B cell (primary cell): ENCODE results near the gene YY1. TPM values are rescaled to one million over a fixed set of nuclear protein-coding genes. Genes with fewer than 3 reads are reported as not detected.

ENCODE experiments used
- ATAC-seq: fragments of 200-7000 bp; cut with Tn5 transposase; one replicate; pipeline ENCODE4 v1.10.0; 2021; ENCODE audit warnings: low read depth, mild to moderate bottlenecking, moderate number of reproducible peaks, moderate library complexity
- CTCF ChIA-PET: fragments of 350-600 bp; sonication (Branson Sonifier 250); formaldehyde crosslinking; loops from one replicate; lab custom pipeline; 2021; ENCODE audit warnings: antibody characterized with exemption, inconsistent platforms; lab: Charles Lee
- POLR2A ChIA-PET: fragments of 350-600 bp; sonication (Branson Sonifier 250); formaldehyde crosslinking; loops from one replicate; lab custom pipeline; 2021; ENCODE audit warnings: antibody characterized with exemption; lab: Charles Lee
- DNase-seq: peaks from one replicate; pipeline ENCODE4 v3.0.0; 2013
- H2AFZ ChIP-seq: 2 replicates; pipeline ENCODE4 v1.6.1; 2012; ENCODE audit warnings: mild to moderate bottlenecking, low read depth, low read length; ENCODE audit not compliant: insufficient read depth, poor library complexity, severe bottlenecking
- H3K27ac ChIP-seq, 2 donors: 1 replicate in 1 of 2; 2 replicates in 1 of 2; pipeline ENCODE4 v1.5.1; 2012 to 2013; ENCODE audit warnings: low read length in 2 of 2, mild to moderate bottlenecking in 2 of 2, moderate library complexity in 1 of 2
- H3K27me3 ChIP-seq, 4 experiments: fragments of 200-600 bp in 1 of 4; sonication (generic) in 1 of 4; replicated peaks in 1 of 4; 1 replicate in 2 of 4; 2 replicates in 2 of 4; pipeline versions ENCODE4 v1.6.1 to v1.7.0; 2013 to 2016; ENCODE audit warnings: low read length in 3 of 4, mild to moderate bottlenecking in 2 of 4, mixed read lengths in 1 of 4, moderate library complexity in 1 of 4; ENCODE audit not compliant: insufficient read depth in 4 of 4, control insufficient read depth in 3 of 4; ENCODE audit errors: control extremely low read depth in 1 of 4
- H3K36me3 ChIP-seq, 2 experiments: replicated peaks in 1 of 2; 1 replicate in 1 of 2; 2 replicates in 1 of 2; pipeline versions ENCODE4 v1.6.1 to v1.7.1; 2013; ENCODE audit warnings: low read length in 1 of 2; ENCODE audit not compliant: insufficient read depth in 2 of 2, control insufficient read depth in 1 of 2; ENCODE audit errors: control extremely low read depth in 1 of 2, extremely low read depth in 1 of 2
- H3K4me1 ChIP-seq, 2 donors: fragments of 200-600 bp in 1 of 2; sonication (generic) in 1 of 2; 1 replicate in 1 of 2; 2 replicates in 1 of 2; pipeline versions ENCODE4 v1.5.1 to v1.6.1; 2013 to 2017; ENCODE audit warnings: low read length in 2 of 2; ENCODE audit not compliant: control insufficient read depth in 2 of 2, insufficient read depth in 2 of 2
- H3K4me2 ChIP-seq: replicated peaks from 2 replicates; pipeline ENCODE3; 2012; ENCODE audit warnings: mild to moderate bottlenecking, low read depth, low read length; ENCODE audit not compliant: poor library complexity, severe bottlenecking
- H3K4me3 ChIP-seq, 5 experiments: fragments of 200-600 bp in 1 of 5; sonication (generic) in 1 of 5; 1 replicate in 3 of 5; 2 replicates in 2 of 5; pipeline versions ENCODE4 v1.5.1 to v1.7.0; 2011 to 2016; ENCODE audit warnings: low read length in 4 of 5, mild to moderate bottlenecking in 4 of 5, low read depth in 2 of 5, control low read depth in 1 of 5, moderate library complexity in 1 of 5; ENCODE audit not compliant: insufficient read depth in 1 of 5; ENCODE audit errors: control extremely low read depth in 1 of 5, extremely low read depth in 1 of 5
- H3K79me2 ChIP-seq: fragments of 200-600 bp; sonication (generic); one replicate; pipeline ENCODE4 v1.6.0; 2016; ENCODE audit warnings: low read length; ENCODE audit not compliant: control insufficient read depth, insufficient read depth
- H3K9ac ChIP-seq: fragments of 200-600 bp; sonication (generic); 2 replicates; pipeline ENCODE4 v1.6.1; 2017; ENCODE audit warnings: mild to moderate bottlenecking, low read length, moderate library complexity
- H3K9me3 ChIP-seq, 3 donors: one replicate each; pipeline versions ENCODE4 v1.6.1 to v1.7.1; 2013; ENCODE audit warnings: low read length in 2 of 3; ENCODE audit not compliant: control insufficient read depth in 2 of 3, insufficient read depth in 1 of 3; ENCODE audit errors: control extremely low read depth in 1 of 3
- H4K20me1 ChIP-seq: 2 replicates; pipeline ENCODE4 v1.6.0; 2012; ENCODE audit warnings: mild to moderate bottlenecking, low read length; ENCODE audit not compliant: insufficient read depth, control insufficient read depth, poor library complexity, severe bottlenecking
- H3K27ac Mint-ChIP-seq: one replicate; pipeline ENCODE4 v1.8.0; 2021; ENCODE audit warnings: mixed read lengths
- H3K27me3 Mint-ChIP-seq: one replicate; pipeline ENCODE4 v1.8.0; 2021; ENCODE audit warnings: mixed read lengths
- H3K4me1 Mint-ChIP-seq: one replicate; pipeline ENCODE4 v1.8.0; 2021; ENCODE audit warnings: mixed read lengths
- H3K4me3 Mint-ChIP-seq: one replicate; pipeline ENCODE4 v1.8.0; 2021; ENCODE audit warnings: mixed read lengths
- H3K9me3 Mint-ChIP-seq: one replicate; pipeline ENCODE4 v1.8.0; 2022; ENCODE audit warnings: mixed read lengths; ENCODE audit not compliant: insufficient read depth
- CTCF ChIP-seq: fragments of 200-600 bp; IDR thresholded peaks from one replicate; pipeline ENCODE4 v1.8.0; 2022; ENCODE audit warnings: antibody characterized with exemption, mild to moderate bottlenecking
- EZH2 ChIP-seq: IDR thresholded peaks from 2 replicates; pipeline ENCODE4 v1.6.1; 2012; ENCODE audit warnings: borderline replicate concordance, low read depth, mild to moderate bottlenecking, moderate library complexity, low read length; ENCODE audit not compliant: insufficient read depth, poor library complexity, severe bottlenecking
- WGBS: methylation state at CpG from one replicate; pipeline ENCODE4 v1.1.5; 2013; ENCODE audit warnings: missing lambda C conversion rate; ENCODE audit not compliant: insufficient coverage; 5-methylcytosine and 5-hydroxymethylcytosine counted together
- intact Hi-C: fragments of 100-400 bp; cut with micrococcal nuclease; formaldehyde crosslinking; loops from one replicate; pipeline ENCODE4 v1.10.0; 2022
- polyA plus RNA-seq: library from polyadenylated mRNA; depleted of rRNA; stranded (reverse); fragments of >200 nt; gene quantifications from 2 replicates; pipeline ENCODE4 v1.2.3, GENCODE V29; 2012
- total RNA-seq, 2 donors: library from RNA; stranded (reverse); fragments of 120-200 nt in 1 of 2; gene quantifications; 1 replicate in 1 of 2; 2 replicates in 1 of 2; pipeline versions ENCODE4 v1.2.3 to v1.2.4, GENCODE V29; 2013 to 2022

YY1 gene
- total and polyA plus RNA-seq, 2 donors (not counting 1 experiment from before 2014, with no cell fraction given), result 24.0 to 91.4 TPM

DNA sequence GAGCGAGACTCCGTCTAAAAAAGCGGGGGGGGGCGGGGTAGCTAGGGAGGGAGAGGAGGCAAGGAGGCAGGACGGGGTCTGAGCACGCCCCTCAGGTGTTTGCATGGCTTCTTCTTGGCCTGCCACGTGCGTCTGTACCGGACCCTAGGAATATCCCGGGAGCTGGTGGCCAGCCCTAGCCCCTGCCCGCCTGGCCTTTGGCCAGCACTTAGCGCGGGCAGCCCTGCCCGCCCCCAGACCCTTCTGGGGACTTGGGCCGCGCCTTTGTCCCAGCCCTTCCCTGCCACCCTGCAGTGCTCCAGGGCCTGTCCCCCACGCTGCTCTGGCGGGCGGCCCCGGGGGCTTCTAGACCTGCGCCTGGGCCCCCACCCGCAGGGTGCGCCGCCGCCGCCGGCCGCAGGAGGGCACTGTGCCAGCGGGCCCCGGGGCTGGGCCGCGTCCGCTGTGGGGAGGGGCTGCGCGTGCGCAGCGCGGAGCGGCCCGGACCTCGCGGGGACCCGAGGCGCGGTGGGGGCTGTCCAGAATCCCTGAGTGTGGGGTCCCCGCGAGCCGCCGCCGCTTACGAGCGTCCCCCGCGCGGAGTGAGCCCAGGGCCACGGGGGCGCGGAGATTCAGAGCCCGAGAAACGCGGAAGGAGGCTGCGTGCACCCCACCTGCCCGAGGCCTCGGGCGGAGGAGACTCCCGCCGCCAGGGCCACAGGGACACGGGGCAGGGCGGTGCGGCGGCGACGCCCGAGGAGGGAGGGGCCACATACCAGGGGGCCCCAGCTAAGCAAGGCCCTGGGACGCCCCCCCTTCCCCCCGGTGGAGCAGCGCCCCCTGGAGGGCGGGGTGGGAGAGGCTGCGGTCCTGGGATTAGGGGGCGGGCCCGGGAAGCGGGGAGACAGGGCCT lies 46.3 kb downstream of the YY1 start:
- CTCF ChIA-PET, result interaction anchor here (0.7 to 5.9 kb wide), 24 partner anchors 10 to 302 kb away, joined by 3 to 52 read pairs (median 5); partner anchors contain the start of gene WDR25
- peak overlapping the region; percentile 87 for H3K9ac ChIP-seq
- peak; percentile 99 for TF ChIP-seq CTCF
- TF ChIP-seq EZH2, result no peak
- H3K9me3 ChIP-seq, result no peaks in the 10 kb centered on the region
- Mint-ChIP-seq H3K27ac (peak overlapping the region; percentile 79), H3K9me3 (no peaks in the 10 kb centered on the region), H3K4me3 (peak overlapping the region; percentile 84), H3K27me3 (no peaks in the 10 kb centered on the region), H3K4me1 (peaks cover 13% of the 10 kb centered on the region)
- H4K20me1 ChIP-seq, result peaks cover 5% of the 10 kb centered on the region
- H3K4me1 ChIP-seq, result peaks cover 12% of the 10 kb centered on the region in 2 donors
- intact Hi-C loops, result loop anchor here (1.0 to 2.0 kb wide), 7 partner anchors 12 to 92 kb away; partner anchors contain the start of gene WDR25
- H3K36me3 ChIP-seq, result peaks cover 0 to 14% of the 10 kb centered on the region in 2 experiments
- peak overlapping the region; percentile 98 for H3K4me2 ChIP-seq
- peak; percentile 89 for DNase-seq
- WGBS, result 1% methylated on average over 81 of the region's 82 CpGs
- no peaks in the 10 kb centered on the region for H3K27me3 ChIP-seq
- POLR2A ChIA-PET, result interaction anchor here (1.0 to 1.2 kb wide), 4 partner anchors 12 to 30 kb away, joined by 3 to 6 read pairs (median 3); no protein-coding TSS in a partner anchor
- peak; percentile 91 for ATAC-seq
- peak overlapping the region; percentile 86 for H2AFZ ChIP-seq
- H3K4me3 ChIP-seq, result peak overlapping the region in 4 of 5 experiments; percentile 74 to 89 (median 82)
- peak overlapping the region; percentile 80 to 90 for H3K27ac ChIP-seq
- H3K79me2 ChIP-seq, result peaks cover 24% of the 10 kb centered on the region
